HG03439 (cell line): ENCODE data around the gene ATAD2B.
"Not testable (repeated sequence)": the region's sequence is repeated elsewhere in the genome, so short reads cannot be mapped to it uniquely, and the experiment has no call there.

Source experiments
- ATAC-seq: cut with Tn5 transposase; IDR thresholded peaks from one replicate; pipeline ENCODE4 v1.9.1; 2021; ENCODE audit warnings: mild to moderate bottlenecking, moderate library complexity; ENCODE audit not compliant: unreplicated experiment

The ATAD2B gene

GRCh38 chr2:23926750-23927571 is at the start of gene ATAD2B:
Gene ATAD2B (minus strand): TSS chr2:23927123. CDS start chr2:23926770, 353 bp downstream.
- peak; percentile 84 for ATAC-seq

GRCh38 chr2:23967846-23968245 is 40.9 kb upstream of the ATAD2B start:
- ATAC-seq: no peak

GRCh38 chr2:23954325-23955014 is 27.5 kb upstream of the ATAD2B start:
- ATAC-seq: no peak

- no peak for ATAC-seq
Observed at GRCh38 chr2:23953625-23954024, 26.7 kb upstream of the ATAD2B start.

- ATAC-seq: not testable (repeated sequence)
Observed at GRCh38 chr2:23952558-23952957, 25.6 kb upstream of the ATAD2B start.

- no peak for ATAC-seq
Observed at GRCh38 chr2:23947350-23947749, 20.4 kb upstream of the ATAD2B start.

GRCh38 chr2:23944976-23945375 is 18.1 kb upstream of the ATAD2B start:
- ATAC-seq: no peak

- no peak for ATAC-seq
Observed at GRCh38 chr2:23944527-23944926, 17.6 kb upstream of the ATAD2B start.

GRCh38 chr2:23943666-23944065 is 16.7 kb upstream of the ATAD2B start:
- ATAC-seq: no peak

GRCh38 chr2:23941644-23942043 is 14.7 kb upstream of the ATAD2B start:
- ATAC-seq: no peak

GRCh38 chr2:23940718-23941620 is 14.0 kb upstream of the ATAD2B start:
- peak; percentile 62 for ATAC-seq

- ATAC-seq: peak; percentile 68
Observed at GRCh38 chr2:23939987-23940717, 13.2 kb upstream of the ATAD2B start, which contains the start of gene UBXN2A. Gene UBXN2A (plus strand): TSS chr2:23940463. CDS start chr2:23958315, 17,852 bp downstream.

GRCh38 chr2:23934259-23934658 is 7.3 kb upstream of the ATAD2B start:
- no peak for ATAC-seq

- ATAC-seq: peak; percentile 30
Observed at GRCh38 chr2:23926290-23926749, 603 bp downstream of the ATAD2B start.

GRCh38 chr2:23925702-23926289 is 1.1 kb downstream of the ATAD2B start:
- peak; percentile 46 for ATAC-seq

- ATAC-seq: no peak
Observed at GRCh38 chr2:23924589-23925359, 2.1 kb downstream of the ATAD2B start.

GRCh38 chr2:23918837-23919489 is 8.0 kb downstream of the ATAD2B start:
- no peak for ATAC-seq

- no peak for ATAC-seq
Observed at GRCh38 chr2:23916727-23917405, 10.1 kb downstream of the ATAD2B start.
